OCI-LY3 (cell line): Measurements from ENCODE around the gene TMEM270.
"Not testable (repeated sequence)": the region's sequence is repeated elsewhere in the genome, so short reads cannot be mapped to it uniquely, and the experiment has no call there.

Source experiments
- H2AFZ ChIP-seq: fragments of 200-600, 300-600 bp; shearing (Covaris generic); 2 replicates; pipeline ENCODE4 v1.6.0; 2014; ENCODE audit warnings: antibody characterized with exemption, low read depth, low read length
- H3K27ac ChIP-seq: fragments of 200-600, 300-600 bp; sonication (generic); 2 replicates; pipeline ENCODE4 v1.5.1; 2014; ENCODE audit warnings: mild to moderate bottlenecking, low read length, moderate library complexity, mixed read lengths
- H3K27me3 ChIP-seq: fragments of 200-600, 300-600 bp; sonication (generic); 2 replicates; pipeline ENCODE4 v1.6.1; 2014; ENCODE audit warnings: low read depth, low read length, mixed read lengths
- H3K36me3 ChIP-seq: fragments of 200-600, 300-600 bp; sonication (generic); replicated peaks from 2 replicates; pipeline ENCODE3; 2014; ENCODE audit warnings: low read depth, low read length, mixed read lengths
- H3K4me1 ChIP-seq: fragments of 300-600, 200-600 bp; sonication (generic); 2 replicates; pipeline ENCODE4 v1.6.1; 2014; ENCODE audit warnings: low read length, mixed read lengths
- H3K4me2 ChIP-seq: fragments of 200-600, 300-600 bp; sonication (generic); 2 replicates; pipeline ENCODE4 v1.6.1; 2014; ENCODE audit warnings: low read length, mixed read lengths
- H3K4me3 ChIP-seq: fragments of 300-600, 200-600 bp; sonication (generic); 2 replicates; pipeline ENCODE4 v1.5.1; 2014; ENCODE audit warnings: antibody characterized with exemption, mild to moderate bottlenecking, low read length, moderate library complexity
- H3K79me2 ChIP-seq: fragments of 300-600, 200-600 bp; shearing (Covaris generic); 2 replicates; pipeline ENCODE4 v1.6.1; 2014; ENCODE audit warnings: mild to moderate bottlenecking, low read length, mixed read lengths
- H3K9ac ChIP-seq: fragments of 300-600, 200-600 bp; shearing (Covaris generic); 2 replicates; pipeline ENCODE4 v1.6.0; 2014; ENCODE audit warnings: mild to moderate bottlenecking, low read length, moderate library complexity
- H3K9me3 ChIP-seq: fragments of 200-600, 300-600 bp; shearing (Covaris generic); 2 replicates; pipeline ENCODE4 v1.6.1; 2014; ENCODE audit warnings: low read length, mixed read lengths; ENCODE audit not compliant: insufficient read depth
- H4K20me1 ChIP-seq: fragments of 200-600, 300-600 bp; sonication (generic); 2 replicates; pipeline ENCODE4 v1.6.1; 2016; ENCODE audit warnings: low read length, mixed read lengths; ENCODE audit not compliant: insufficient read depth
- CTCF ChIP-seq: fragments of 200-600, 300-600 bp; sonication (generic); IDR thresholded peaks from 2 replicates; pipeline ENCODE4 v1.5.1; 2014; ENCODE audit warnings: antibody characterized with exemption, low read length, low read depth
- EZH2phosphoT487 ChIP-seq: fragments of 200-600 bp; shearing (Covaris generic); IDR thresholded peaks from 2 replicates; pipeline ENCODE4 v1.6.1; 2018; ENCODE audit warnings: antibody characterized with exemption, mixed run types, low read depth

TMEM270 gene

GRCh38 chr7:73817121-73817520 lies 43.8 kb upstream of the TMEM270 start:
- Histone ChIP-seq H3K4me1 (no peaks in the 10 kb centered on the region), H3K4me2 (no peak overlapping the region), H3K4me3 (no peak overlapping the region), H3K27me3 (peaks cover 2% of the 10 kb centered on the region; the same call in 1 of the 2 replicates), H3K27ac (no peak overlapping the region), H4K20me1 (no peaks in the 10 kb centered on the region), H3K36me3 (no peaks in the 10 kb centered on the region), H2AFZ (no peak overlapping the region), H3K9me3 (peaks cover 3% of the 10 kb centered on the region; the same call in 1 of the 2 replicates), H3K79me2 (no peaks in the 10 kb centered on the region), H3K9ac (no peak overlapping the region)
- TF ChIP-seq CTCF = no peak
- no peak for TF ChIP-seq EZH2phosphoT487

GRCh38 chr7:73820013-73820412 lies 40.9 kb upstream of the TMEM270 start:
- Histone ChIP-seq H3K36me3 (no peaks in the 10 kb centered on the region), H3K4me3 (no peak overlapping the region), H3K27ac (no peak overlapping the region), H3K9me3 (no peaks in the 10 kb centered on the region), H3K9ac (no peak overlapping the region), H3K27me3 (no peaks in the 10 kb centered on the region), H2AFZ (no peak overlapping the region), H4K20me1 (no peaks in the 10 kb centered on the region), H3K79me2 (no peaks in the 10 kb centered on the region), H3K4me2 (no peak overlapping the region), H3K4me1 (no peaks in the 10 kb centered on the region)
- no peak for TF ChIP-seq EZH2phosphoT487
- no peak for TF ChIP-seq CTCF

- not testable (repeated sequence) for H3K9me3 ChIP-seq, H3K4me2 ChIP-seq, H3K36me3 ChIP-seq, H3K9ac ChIP-seq, H3K79me2 ChIP-seq, H4K20me1 ChIP-seq, H3K27me3 ChIP-seq, H3K4me3 ChIP-seq, H2AFZ ChIP-seq, H3K4me1 ChIP-seq, H3K27ac ChIP-seq
Observed at GRCh38 chr7:73821597-73822285, 39.2 kb upstream of the TMEM270 start.

GRCh38 chr7:73822319-73823173 lies 38.4 kb upstream of the TMEM270 start:
- Histone ChIP-seq H3K4me2 (no peak overlapping the region), H3K36me3 (no peaks in the 10 kb centered on the region), H4K20me1 (no peaks in the 10 kb centered on the region), H2AFZ (no peak overlapping the region), H3K27ac (no peak overlapping the region), H3K79me2 (no peaks in the 10 kb centered on the region), H3K9me3 (no peaks in the 10 kb centered on the region), H3K4me3 (no peak overlapping the region), H3K4me1 (peaks cover 18% of the 10 kb centered on the region), H3K27me3 (no peaks in the 10 kb centered on the region), H3K9ac (no peak overlapping the region)
- TF ChIP-seq CTCF (no peak), EZH2phosphoT487 (no peak)
